Bronchial epithelial cell (primary cell): Measurements from ENCODE around the gene ESYT1. TPM values are rescaled to one million over a fixed set of nuclear protein-coding genes. Genes with fewer than 3 reads are reported as not detected.

Source experiments
- DNase-seq: peaks from one replicate; pipeline ENCODE4 v3.0.0-alpha.2; 2010; ENCODE audit warnings: low read depth
- FAIRE-seq: peaks from 2 replicates; lab custom pipeline; 2011; peaks lifted over from hg19 to GRCh38; lab: Jason Lieb, UNC
- H3K27me3 ChIP-seq: 2 replicates; pipeline ENCODE4 v1.5.1; 2011; ENCODE audit warnings: low read length; ENCODE audit not compliant: control insufficient read depth, insufficient read depth
- H3K36me3 ChIP-seq: 2 replicates; pipeline ENCODE4 v1.5.1; 2011; ENCODE audit warnings: low read length; ENCODE audit not compliant: control insufficient read depth, insufficient read depth
- H3K4me3 ChIP-seq: 2 replicates; pipeline ENCODE4 v1.5.1; 2011; ENCODE audit warnings: mild to moderate bottlenecking, low read depth, low read length, control low read depth
- total RNA-seq: library from RNA; depleted of rRNA; stranded (reverse); fragments of >200 nt; gene quantifications from 2 replicates; pipeline ENCODE4 v1.2.1, GENCODE V29; 2014
- TF ChIP-seq, protein P1 (sequence below): IDR thresholded peaks from 2 replicates; pipeline ENCODE4 v1.5.1; 2011; ENCODE audit warnings: mild to moderate bottlenecking, moderate library complexity, low read length, control low read depth, inconsistent platforms; ENCODE audit not compliant: insufficient read depth, severe bottlenecking

ESYT1 gene
- total RNA-seq, 1 donor from 2014 or later = 253 TPM

GRCh38 chr12:56189918-56190694 lies 62.0 kb downstream of the ESYT1 start:
- FAIRE-seq (no peak), DNase-seq (peak; percentile 75)
- Histone ChIP-seq H3K27me3 (no peaks in the 10 kb centered on the region), H3K36me3 (peaks cover 4% of the 10 kb centered on the region), H3K4me3 (peak overlapping the region; percentile 70)
- TF ChIP-seq, protein P1, sequence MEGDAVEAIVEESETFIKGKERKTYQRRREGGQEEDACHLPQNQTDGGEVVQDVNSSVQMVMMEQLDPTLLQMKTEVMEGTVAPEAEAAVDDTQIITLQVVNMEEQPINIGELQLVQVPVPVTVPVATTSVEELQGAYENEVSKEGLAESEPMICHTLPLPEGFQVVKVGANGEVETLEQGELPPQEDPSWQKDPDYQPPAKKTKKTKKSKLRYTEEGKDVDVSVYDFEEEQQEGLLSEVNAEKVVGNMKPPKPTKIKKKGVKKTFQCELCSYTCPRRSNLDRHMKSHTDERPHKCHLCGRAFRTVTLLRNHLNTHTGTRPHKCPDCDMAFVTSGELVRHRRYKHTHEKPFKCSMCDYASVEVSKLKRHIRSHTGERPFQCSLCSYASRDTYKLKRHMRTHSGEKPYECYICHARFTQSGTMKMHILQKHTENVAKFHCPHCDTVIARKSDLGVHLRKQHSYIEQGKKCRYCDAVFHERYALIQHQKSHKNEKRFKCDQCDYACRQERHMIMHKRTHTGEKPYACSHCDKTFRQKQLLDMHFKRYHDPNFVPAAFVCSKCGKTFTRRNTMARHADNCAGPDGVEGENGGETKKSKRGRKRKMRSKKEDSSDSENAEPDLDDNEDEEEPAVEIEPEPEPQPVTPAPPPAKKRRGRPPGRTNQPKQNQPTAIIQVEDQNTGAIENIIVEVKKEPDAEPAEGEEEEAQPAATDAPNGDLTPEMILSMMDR = no peak

GRCh38 chr12:56190695-56191155 lies 62.7 kb downstream of the ESYT1 start:
- Histone ChIP-seq H3K4me3 (no peak overlapping the region), H3K27me3 (no peaks in the 10 kb centered on the region), H3K36me3 (peaks cover 3% of the 10 kb centered on the region)
- TF ChIP-seq, protein P1 = no peak
- FAIRE-seq (no peak), DNase-seq (no peak)

DNA sequence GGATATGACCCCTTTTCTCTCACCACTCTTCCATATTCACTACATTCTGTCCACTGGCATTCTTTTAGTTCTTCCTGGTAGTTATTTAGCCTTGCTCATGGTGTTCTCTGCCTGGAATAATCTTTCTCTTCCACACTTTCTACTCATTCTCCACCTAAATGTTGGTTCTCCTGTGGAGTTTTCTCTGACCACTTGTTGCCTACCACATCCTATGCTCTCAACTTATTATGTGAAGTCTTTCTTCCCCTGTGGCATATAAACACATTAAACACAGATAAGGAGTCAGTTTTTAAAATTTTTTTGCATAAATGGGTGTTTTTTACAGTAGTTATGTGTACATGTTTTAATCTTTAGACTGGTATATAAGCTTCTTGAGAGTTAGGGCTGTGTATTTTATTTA lies 64.5 kb downstream of the ESYT1 start:
- no peak for FAIRE-seq
- TF ChIP-seq, protein P1 = no peak

GRCh38 chr12:56193025-56193578 lies 65.0 kb downstream of the ESYT1 start:
- Histone ChIP-seq H3K27me3 (no peaks in the 10 kb centered on the region), H3K4me3 (no peak overlapping the region), H3K36me3 (no peaks in the 10 kb centered on the region)
- TF ChIP-seq, protein P1 = peak; percentile 67
- FAIRE-seq = no peak
- DNase-seq = peak; percentile 79

More for the DNA sequence above, 64.5 kb downstream of the ESYT1 start:
- Histone ChIP-seq H3K36me3 (no peaks in the 10 kb centered on the region), H3K4me3 (no peak overlapping the region), H3K27me3 (no peaks in the 10 kb centered on the region)
- DNase-seq = no peak

Other genes starting within 250 kb of the ESYT1 start
- 34.0 and 56.3 TPM in 2 replicates for gene PYM1, start 200.4 kb upstream of the ESYT1 start, total RNA-seq
- gene DGKA, start 197.1 kb upstream of the ESYT1 start, total RNA-seq = 81.9 and 88.5 TPM in 2 replicates
- gene PMEL, start 162.2 kb upstream of the ESYT1 start, total RNA-seq = 1.8 and 2.6 TPM in 2 replicates
- gene CDK2, start 161.4 kb upstream of the ESYT1 start, total RNA-seq = 5.2 and 6.8 TPM in 2 replicates
- gene RAB5B, start 154.2 kb upstream of the ESYT1 start, total RNA-seq = 30.8 and 48.8 TPM in 2 replicates
- 2.1 and 3.6 TPM in 2 replicates for gene SUOX, start 131.0 kb upstream of the ESYT1 start, total RNA-seq
- 0.26 and 0.64 TPM in 2 replicates for gene IKZF4, start 107.2 kb upstream of the ESYT1 start, total RNA-seq
- 32.8 and 201 TPM in 2 replicates for gene RPS26, start 86.3 kb upstream of the ESYT1 start, total RNA-seq
- gene ERBB3, start 48.1 kb upstream of the ESYT1 start, total RNA-seq = 21.1 and 59.8 TPM in 2 replicates
- gene PA2G4, start 23.7 kb upstream of the ESYT1 start, total RNA-seq = 168 and 172 TPM in 2 replicates
- 3,411 and 3,733 TPM in 2 replicates for gene RPL41, start 11.6 kb upstream of the ESYT1 start, total RNA-seq
- gene ZC3H10, start 10.0 kb upstream of the ESYT1 start, total RNA-seq = 3.5 and 4.5 TPM in 2 replicates
- gene MYL6B, start 24.3 kb downstream of the ESYT1 start, total RNA-seq = 27.4 and 33.5 TPM in 2 replicates
- 590 and 1,212 TPM in 2 replicates for gene MYL6, start 30.1 kb downstream of the ESYT1 start, total RNA-seq
- gene SMARCC2, start 61.2 kb downstream of the ESYT1 start, total RNA-seq = 14.0 and 20.4 TPM in 2 replicates
- 102 and 158 TPM in 2 replicates for gene RNF41, start 93.7 kb downstream of the ESYT1 start, total RNA-seq
- 25.3 and 40.5 TPM in 2 replicates for gene NABP2, start 96.1 kb downstream of the ESYT1 start, total RNA-seq
- gene SLC39A5, start 101.8 kb downstream of the ESYT1 start, total RNA-seq = 0.13 and 0.26 TPM in 2 replicates
- gene ANKRD52, start 130.1 kb downstream of the ESYT1 start, total RNA-seq = 6.8 and 11.3 TPM in 2 replicates
- 2.7 and 5.3 TPM in 2 replicates for gene COQ10A, start 138.7 kb downstream of the ESYT1 start, total RNA-seq
- 64.8 and 89.4 TPM in 2 replicates for gene CS, start 172.1 kb downstream of the ESYT1 start, total RNA-seq
- 59.9 and 91.1 TPM in 2 replicates for gene CNPY2, start 187.7 kb downstream of the ESYT1 start, total RNA-seq
- gene PAN2, start 205.7 kb downstream of the ESYT1 start, total RNA-seq = 20.5 and 30.7 TPM in 2 replicates
- 0.13 TPM in 1 of 2 replicates, not detected in the other for gene IL23A, start 210.6 kb downstream of the ESYT1 start, total RNA-seq
- 47.5 and 47.9 TPM in 2 replicates for gene STAT2, start 231.8 kb downstream of the ESYT1 start, total RNA-seq
- not detected in 2 replicates for gene APOF, start 234.6 kb downstream of the ESYT1 start, total RNA-seq